H1 (cell line): ENCODE data around the gene ELOVL2. TPM values are rescaled to one million over a fixed set of nuclear protein-coding genes. Genes with fewer than 3 reads are reported as not detected.

Experiments used
- ATF3 ChIP-seq: IDR thresholded peaks from 2 replicates; pipeline ENCODE4 v1.6.1; 2011; ENCODE audit warnings: low read depth, mild to moderate bottlenecking, low read length; ENCODE audit not compliant: insufficient read depth
- CHD7 ChIP-seq: fragments of 300-600 bp; sonication (generic); IDR thresholded peaks from 2 replicates; pipeline ENCODE4 v1.7.1; 2012; ENCODE audit warnings: low read length, moderate library complexity, mild to moderate bottlenecking, inconsistent platforms; ENCODE audit not compliant: insufficient replicate concordance
- CREB1 ChIP-seq: IDR thresholded peaks from 2 replicates; pipeline ENCODE4 v1.6.1; 2012; ENCODE audit warnings: inconsistent platforms
- HDAC2 ChIP-seq, 2 experiments: fragments of 300-600 bp in 1 of 2; sonication (generic) in 1 of 2; IDR thresholded peaks; 2 replicates each; pipeline ENCODE4 v1.6.1; 2011 to 2012; ENCODE audit warnings: low read depth in 2 of 2, low read length in 2 of 2, mild to moderate bottlenecking in 2 of 2, moderate library complexity in 2 of 2, borderline replicate concordance in 1 of 2, inconsistent platforms in 1 of 2
- KDM5A ChIP-seq: fragments of 200-600 bp; IDR thresholded peaks from 2 replicates; pipeline ENCODE4 v1.7.1; 2012; ENCODE audit warnings: mild to moderate bottlenecking, low read length, inconsistent platforms, mixed read lengths
- NANOG ChIP-seq: IDR thresholded peaks from 2 replicates; pipeline ENCODE4 v1.6.1; 2011; ENCODE audit warnings: low read length, low read depth, mild to moderate bottlenecking, inconsistent platforms; ENCODE audit not compliant: insufficient read depth, poor library complexity, severe bottlenecking
- polyA plus RNA-seq, 7 experiments: library from polyadenylated mRNA; depleted of rRNA in 3 of 7; stranded (reverse) in 5 of 7; unstranded in 2 of 7; fragments of >200 nt in 5 of 7; fragments of 200-250 nt in 2 of 7; gene quantifications; 1 replicate in 5 of 7; 2 replicates in 1 of 7; 4 replicates in 1 of 7; pipeline versions ENCODE4 v1.2.1 to v1.2.3, GENCODE V29; 2011 to 2013; ENCODE audit warnings: missing spikeins in 2 of 7, mixed read lengths in 2 of 7
- total RNA-seq: library from RNA; stranded (reverse); fragmentation: NEBNext Ultra II Directional; extraction: Animal tissue kit (Norgen Biotek cat#: 25700); gene quantifications from 2 replicates; pipeline ENCODE4 v1.2.1, GENCODE V29; 2021

The ELOVL2 gene
- total and polyA plus RNA-seq, 2 of the 8 experiments (the other 6 are each of a cell fraction or from before 2014, with no cell fraction given): 0.42 to 0.89 TPM

GRCh38 chr6:11083956-11084355, 39.9 kb upstream of the ELOVL2 start (continued):
- TF ChIP-seq CHD7 (no peak), NANOG (no peak), CREB1 (no peak), KDM5A (no peak), ATF3 (no peak), HDAC2 (IDR thresholded peaks at IDR 0.05; ENCODE audit: borderline replicate concordance in 1 of 2, low read depth in 2 of 2, low read length in 2 of 2) (no peak)
